ENCODE results near the gene FUT8.

Gene FUT8

GRCh38 chr14:65499138-65499537 is 86.6 kb downstream of the FUT8 start:
- no peak for DNase-seq

GRCh38 chr14:65500075-65500474 is 87.5 kb downstream of the FUT8 start:
- no peak for DNase-seq

- DNase-seq = no peak
Measured at GRCh38 chr14:65501328-65501727, 88.8 kb downstream of the FUT8 start.

GRCh38 chr14:65502676-65503124 is 90.2 kb downstream of the FUT8 start:
- DNase-seq = no peak

GRCh38 chr14:65503771-65504170 is 91.2 kb downstream of the FUT8 start:
- DNase-seq = no peak

- no peak for DNase-seq
Measured at GRCh38 chr14:65506801-65507200, 94.3 kb downstream of the FUT8 start.

GRCh38 chr14:65509842-65510241 is 97.3 kb downstream of the FUT8 start:
- no peak for DNase-seq

- DNase-seq = no peak
Measured at GRCh38 chr14:65513671-65514070, 101.1 kb downstream of the FUT8 start.

- no peak for DNase-seq
Measured at GRCh38 chr14:65517635-65518542, 105.4 kb downstream of the FUT8 start.

GRCh38 chr14:65528069-65528468 is 115.5 kb downstream of the FUT8 start:
- no peak for DNase-seq

- DNase-seq = no peak
Measured at GRCh38 chr14:65531148-65531547, 118.6 kb downstream of the FUT8 start.

GRCh38 chr14:65533736-65534404 is 121.3 kb downstream of the FUT8 start:
- DNase-seq = no peak

- DNase-seq = no peak
Measured at GRCh38 chr14:65536781-65537423, 124.4 kb downstream of the FUT8 start.

GRCh38 chr14:65548878-65549277 is 136.3 kb downstream of the FUT8 start:
- DNase-seq = no peak

- no peak for DNase-seq
Measured at GRCh38 chr14:65549429-65549828, 136.9 kb downstream of the FUT8 start.

- no peak for DNase-seq
Measured at GRCh38 chr14:65550779-65551643, 138.5 kb downstream of the FUT8 start.

GRCh38 chr14:65552724-65553123 is 140.2 kb downstream of the FUT8 start:
- no peak for DNase-seq

GRCh38 chr14:65554837-65555236 is 142.3 kb downstream of the FUT8 start:
- DNase-seq = no peak

- no peak for DNase-seq
Measured at GRCh38 chr14:65555358-65555757, 142.8 kb downstream of the FUT8 start.

GRCh38 chr14:65558363-65558762 is 145.8 kb downstream of the FUT8 start:
- DNase-seq = no peak

- no peak for DNase-seq
Measured at GRCh38 chr14:65560340-65561027, 148.0 kb downstream of the FUT8 start.

- no peak for DNase-seq
Measured at GRCh38 chr14:65564370-65564769, 151.8 kb downstream of the FUT8 start.

Data from NK-92 treated with Interleukin-12 subunit alpha and Interleukin-12 subunit beta, amount 100 ng/mL, for 24 hours (cell line).